GM12875 (cell line): ENCODE data around the gene HADH.

ENCODE experiments used
- H3K4me3 ChIP-seq: one replicate; pipeline ENCODE4 v1.5.1; 2011; ENCODE audit warnings: low read depth, low read length, control low read depth
- TF ChIP-seq, protein P1 (sequence below): IDR thresholded peaks from 2 replicates; pipeline ENCODE4 v1.5.1; 2011; ENCODE audit warnings: low read depth, mild to moderate bottlenecking, control low read depth, inconsistent platforms, low read length, moderate library complexity, borderline replicate concordance; ENCODE audit not compliant: insufficient read depth

The HADH gene

DNA sequence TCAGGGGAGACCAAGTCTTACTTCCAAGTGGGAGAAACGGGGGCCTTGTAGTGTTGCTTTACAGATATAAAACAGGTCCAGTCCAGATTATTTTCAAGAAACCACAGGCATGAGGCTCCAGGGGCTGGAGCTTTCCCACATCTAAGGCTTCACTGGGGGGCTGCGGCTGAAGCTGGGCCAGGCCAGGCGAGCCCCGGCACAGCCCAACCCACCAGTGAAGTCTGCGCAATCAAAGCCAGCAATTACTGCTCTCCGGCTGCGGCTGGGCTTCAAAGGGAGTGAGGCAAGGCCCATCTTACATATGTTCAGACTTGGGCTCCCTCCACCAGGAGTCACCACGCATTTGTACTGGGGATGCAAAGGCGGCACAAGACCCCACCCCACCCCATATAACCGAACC lies 61.7 kb downstream of the HADH start:
- no peak overlapping the region for H3K4me3 ChIP-seq
- TF ChIP-seq, protein P1, sequence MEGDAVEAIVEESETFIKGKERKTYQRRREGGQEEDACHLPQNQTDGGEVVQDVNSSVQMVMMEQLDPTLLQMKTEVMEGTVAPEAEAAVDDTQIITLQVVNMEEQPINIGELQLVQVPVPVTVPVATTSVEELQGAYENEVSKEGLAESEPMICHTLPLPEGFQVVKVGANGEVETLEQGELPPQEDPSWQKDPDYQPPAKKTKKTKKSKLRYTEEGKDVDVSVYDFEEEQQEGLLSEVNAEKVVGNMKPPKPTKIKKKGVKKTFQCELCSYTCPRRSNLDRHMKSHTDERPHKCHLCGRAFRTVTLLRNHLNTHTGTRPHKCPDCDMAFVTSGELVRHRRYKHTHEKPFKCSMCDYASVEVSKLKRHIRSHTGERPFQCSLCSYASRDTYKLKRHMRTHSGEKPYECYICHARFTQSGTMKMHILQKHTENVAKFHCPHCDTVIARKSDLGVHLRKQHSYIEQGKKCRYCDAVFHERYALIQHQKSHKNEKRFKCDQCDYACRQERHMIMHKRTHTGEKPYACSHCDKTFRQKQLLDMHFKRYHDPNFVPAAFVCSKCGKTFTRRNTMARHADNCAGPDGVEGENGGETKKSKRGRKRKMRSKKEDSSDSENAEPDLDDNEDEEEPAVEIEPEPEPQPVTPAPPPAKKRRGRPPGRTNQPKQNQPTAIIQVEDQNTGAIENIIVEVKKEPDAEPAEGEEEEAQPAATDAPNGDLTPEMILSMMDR: no peak

DNA sequence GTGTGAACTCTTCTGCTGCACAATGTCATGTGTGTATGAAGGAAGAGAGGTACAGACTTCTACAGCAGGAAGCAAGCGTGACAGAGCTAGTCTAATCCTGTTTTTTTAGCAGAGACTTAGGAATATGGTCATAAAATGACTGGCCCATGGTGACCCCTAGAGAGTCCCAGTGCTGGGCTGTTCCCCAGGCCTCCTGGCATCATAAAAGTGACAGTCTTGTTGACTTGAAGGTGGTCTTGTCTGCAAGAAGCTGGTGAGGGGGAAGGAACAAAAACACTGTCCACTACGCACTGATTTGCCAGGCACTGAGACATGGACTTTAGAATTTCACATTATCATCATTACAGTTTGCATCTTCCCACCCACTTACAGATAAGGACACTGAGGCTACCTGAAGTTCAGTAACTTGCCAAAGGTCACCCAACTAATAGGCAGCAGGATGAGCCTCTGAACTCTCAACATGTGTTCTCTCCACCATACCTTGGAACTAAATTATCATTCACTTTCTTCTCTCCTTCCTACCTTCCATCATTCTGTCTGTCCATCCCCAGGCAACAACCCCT lies 63.0 kb downstream of the HADH start:
- H3K4me3 ChIP-seq: no peak overlapping the region
- TF ChIP-seq, protein P1: no peak

DNA sequence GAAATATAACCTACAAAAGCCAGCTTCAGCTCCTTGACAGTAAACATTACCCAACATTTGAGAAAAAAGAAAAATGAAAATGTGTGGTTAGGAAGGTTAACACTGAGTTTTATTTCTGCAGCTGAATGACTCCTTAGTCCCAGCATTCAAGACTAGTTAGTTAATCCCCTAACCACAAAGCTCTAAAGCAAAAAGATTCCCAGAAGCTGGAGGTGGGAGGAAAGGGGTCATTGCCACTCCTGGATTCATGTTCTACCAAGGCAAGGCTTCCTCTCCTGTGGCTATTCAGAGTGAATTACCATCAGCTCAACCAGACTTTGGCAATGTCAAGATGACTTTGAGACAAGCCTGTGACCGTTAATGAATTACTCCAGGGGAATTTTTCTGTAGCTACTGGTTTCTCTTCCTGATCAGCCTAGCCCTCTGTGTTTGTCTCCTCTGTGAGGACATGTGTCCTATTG lies 63.6 kb downstream of the HADH start:
- TF ChIP-seq, protein P1: no peak
- no peak overlapping the region for H3K4me3 ChIP-seq

DNA sequence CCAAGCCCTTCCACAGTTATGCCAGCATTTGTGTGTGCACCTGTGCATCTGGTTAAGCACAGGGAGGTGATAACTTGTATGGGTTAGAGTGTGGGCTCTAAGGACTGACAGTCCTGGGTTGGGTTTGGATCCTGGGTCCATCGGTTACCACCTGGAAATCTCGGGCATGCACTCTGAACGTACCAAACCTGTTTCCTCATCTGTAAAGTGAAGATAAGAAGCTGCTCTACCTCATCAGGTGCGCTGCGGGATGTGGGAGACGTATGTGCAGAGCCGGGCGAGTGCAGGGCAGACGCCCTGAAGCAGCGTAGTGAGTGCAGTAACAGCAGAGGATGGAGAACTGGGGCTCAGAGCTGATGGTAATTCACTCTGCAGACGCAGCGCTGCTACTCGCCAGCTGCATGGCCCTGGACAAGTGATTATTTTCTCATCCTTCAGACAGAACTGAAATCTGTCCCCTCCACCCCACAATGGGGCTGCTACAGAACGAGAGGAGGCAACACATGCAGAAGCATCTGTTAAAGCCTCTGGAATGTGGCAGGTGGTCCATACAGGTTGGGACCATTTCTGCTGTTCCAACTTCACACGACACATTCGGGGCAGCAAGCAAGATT lies 64.4 kb downstream of the HADH start:
- no peak overlapping the region for H3K4me3 ChIP-seq
- TF ChIP-seq, protein P1: no peak

DNA sequence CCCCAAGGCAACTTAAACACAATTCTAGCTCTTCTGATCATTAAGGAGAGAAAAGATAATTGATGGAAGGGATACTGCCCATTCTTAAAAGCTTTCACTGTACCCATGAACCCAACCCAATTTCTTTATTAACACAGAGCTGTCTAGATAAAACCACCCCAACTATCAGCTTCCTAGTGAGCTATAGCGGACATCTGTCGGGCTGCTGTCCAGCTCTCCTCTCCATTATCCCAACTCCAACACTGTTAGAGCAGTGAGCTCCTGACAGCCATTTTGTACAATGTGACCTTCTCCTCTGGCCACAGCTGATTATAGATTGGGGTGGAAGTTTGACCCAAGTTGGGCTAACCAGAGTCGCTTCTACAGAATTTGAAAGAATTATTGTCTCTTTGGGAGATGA lies 66.1 kb downstream of the HADH start:
- TF ChIP-seq, protein P1: no peak

DNA sequence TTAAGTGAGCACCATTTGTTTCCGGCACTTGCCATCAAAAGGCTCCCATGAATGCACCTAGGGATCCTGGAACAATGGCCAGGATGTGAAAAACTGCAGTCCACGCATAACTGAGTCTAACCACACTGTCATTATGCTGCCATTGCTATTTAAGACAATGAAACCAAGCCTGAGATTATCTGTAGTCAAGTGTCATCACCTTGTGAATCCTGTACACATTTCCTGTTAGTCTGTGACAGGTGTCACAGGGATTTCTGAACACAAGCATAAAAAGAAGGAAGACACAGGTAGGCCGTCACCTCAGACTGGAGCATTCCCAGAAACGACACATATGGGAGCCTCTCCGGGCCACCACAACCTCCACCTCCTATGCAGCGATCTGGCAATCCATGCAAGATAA lies 66.7 kb downstream of the HADH start:
- H3K4me3 ChIP-seq: no peak overlapping the region
- TF ChIP-seq, protein P1: no peak

More for the DNA sequence above, 66.1 kb downstream of the HADH start:
- H3K4me3 ChIP-seq: no peak overlapping the region
